Astrocyte (in vitro differentiated cells and primary cell): ENCODE measurements around the gene MEAK7. TPM values are rescaled to one million over a fixed set of nuclear protein-coding genes. Genes with fewer than 3 reads are reported as not detected.

Experiments used
- DNase-seq: peaks from one replicate; pipeline ENCODE4 v3.0.0-alpha.2; 2010; ENCODE audit warnings: low read depth
- FAIRE-seq: peaks from 2 replicates; lab custom pipeline; 2011; peaks lifted over from hg19 to GRCh38; lab: Jason Lieb, UNC
- H2AFZ ChIP-seq: 2 replicates; pipeline ENCODE4 v1.6.0; 2012; ENCODE audit warnings: low read depth, low read length, inconsistent platforms
- H3K27ac ChIP-seq: 2 replicates; pipeline ENCODE4 v1.5.1; 2011; ENCODE audit warnings: low read depth, low read length, inconsistent platforms
- H3K27me3 ChIP-seq: 2 replicates; pipeline ENCODE4 v1.6.0; 2011; ENCODE audit warnings: low read length, inconsistent platforms; ENCODE audit not compliant: insufficient read depth
- H3K36me3 ChIP-seq: 2 replicates; pipeline ENCODE4 v1.5.1; 2011; ENCODE audit warnings: low read length, inconsistent platforms; ENCODE audit not compliant: insufficient read depth
- H3K4me1 ChIP-seq: 2 replicates; pipeline ENCODE4 v1.5.1; 2011; ENCODE audit warnings: low read length, inconsistent platforms; ENCODE audit not compliant: insufficient read depth
- H3K4me2 ChIP-seq: 2 replicates; pipeline ENCODE4 v1.6.0; 2012; ENCODE audit warnings: low read length, inconsistent platforms
- H3K4me3 ChIP-seq: 2 replicates; pipeline ENCODE4 v1.5.1; 2011; ENCODE audit warnings: low read depth, mild to moderate bottlenecking, low read length, inconsistent platforms; ENCODE audit not compliant: insufficient read depth
- H3K79me2 ChIP-seq: 2 replicates; pipeline ENCODE4 v1.6.0; 2012; ENCODE audit warnings: mild to moderate bottlenecking, low read length, inconsistent platforms; ENCODE audit not compliant: insufficient read depth
- H3K9ac ChIP-seq: 2 replicates; pipeline ENCODE4 v1.6.0; 2012; ENCODE audit warnings: mild to moderate bottlenecking, low read length, inconsistent platforms
- H3K9me3 ChIP-seq: 2 replicates; pipeline ENCODE4 v1.5.1; 2012; ENCODE audit warnings: low read depth, mild to moderate bottlenecking, low read length, inconsistent platforms; ENCODE audit not compliant: insufficient read depth
- H4K20me1 ChIP-seq: 2 replicates; pipeline ENCODE4 v1.6.0; 2012; ENCODE audit warnings: low read length, inconsistent platforms; ENCODE audit not compliant: insufficient read depth
- H3K27ac Mint-ChIP-seq: one replicate; pipeline ENCODE4 v1.8.0; 2021; ENCODE audit warnings: mild to moderate bottlenecking, mixed read lengths; ENCODE audit not compliant: unreplicated experiment
- H3K27me3 Mint-ChIP-seq: one replicate; pipeline ENCODE4 v1.8.0; 2021; ENCODE audit warnings: low read depth, mixed read lengths; ENCODE audit not compliant: unreplicated experiment
- H3K36me3 Mint-ChIP-seq: one replicate; pipeline ENCODE4 v1.8.0; 2021; ENCODE audit warnings: low read depth, mixed read lengths; ENCODE audit not compliant: unreplicated experiment
- H3K4me1 Mint-ChIP-seq: one replicate; pipeline ENCODE4 v1.8.0; 2021; ENCODE audit warnings: low read depth, mixed read lengths; ENCODE audit not compliant: unreplicated experiment
- H3K4me3 Mint-ChIP-seq: one replicate; pipeline ENCODE4 v1.8.0; 2021; ENCODE audit warnings: mild to moderate bottlenecking, moderate library complexity, mixed read lengths; ENCODE audit not compliant: unreplicated experiment
- H3K9me3 Mint-ChIP-seq: one replicate; pipeline ENCODE4 v1.8.0; 2021; ENCODE audit warnings: mild to moderate bottlenecking, mixed read lengths; ENCODE audit not compliant: unreplicated experiment
- CTCF ChIP-seq: IDR thresholded peaks from 2 replicates; pipeline ENCODE4 v1.5.1; 2011; ENCODE audit warnings: low read depth, mild to moderate bottlenecking, inconsistent platforms, low read length, moderate library complexity; ENCODE audit not compliant: insufficient read depth
- EZH2 ChIP-seq: IDR thresholded peaks from 2 replicates; pipeline ENCODE4 v1.6.1; 2012; ENCODE audit warnings: mild to moderate bottlenecking, low read length, inconsistent platforms; ENCODE audit not compliant: insufficient read depth
- total RNA-seq: library from RNA; stranded (reverse); gene quantifications from 2 replicates; pipeline ENCODE4 v1.2.1, GENCODE V29; 2021

MEAK7 gene
- total RNA-seq, 1 donor from 2014 or later, result 41.3 TPM

GRCh38 chr16:84461029-84461412 lies 43.4 kb downstream of the MEAK7 start:
- Histone ChIP-seq H3K27me3 (no peaks in the 10 kb centered on the region), H3K9ac (no peak overlapping the region), H3K36me3 (no peaks in the 10 kb centered on the region), H4K20me1 (peaks cover 25% of the 10 kb centered on the region), H3K4me3 (no peak overlapping the region), H3K27ac (no peak overlapping the region), H3K9me3 (no peaks in the 10 kb centered on the region), H2AFZ (no peak overlapping the region), H3K79me2 (no peaks in the 10 kb centered on the region), H3K4me1 (no peaks in the 10 kb centered on the region), H3K4me2 (no peak overlapping the region)
- Mint-ChIP-seq H3K4me3 (no peak overlapping the region), H3K36me3 (peaks cover 39% of the 10 kb centered on the region), H3K9me3 (no peaks in the 10 kb centered on the region), H3K27me3 (no peaks in the 10 kb centered on the region), H3K4me1 (no peaks in the 10 kb centered on the region), H3K27ac (no peak overlapping the region)
- DNase-seq (no peak), FAIRE-seq (no peak)
- TF ChIP-seq EZH2, result no peak
- no peak for TF ChIP-seq CTCF

- Histone ChIP-seq H3K9me3 (no peaks in the 10 kb centered on the region), H3K4me3 (no peak overlapping the region), H3K4me2 (no peak overlapping the region), H3K79me2 (no peaks in the 10 kb centered on the region), H3K27me3 (no peaks in the 10 kb centered on the region), H3K36me3 (no peaks in the 10 kb centered on the region), H4K20me1 (peaks cover 25% of the 10 kb centered on the region), H2AFZ (no peak overlapping the region), H3K27ac (no peak overlapping the region), H3K4me1 (no peaks in the 10 kb centered on the region), H3K9ac (no peak overlapping the region)
- H3K27me3 Mint-ChIP-seq, result no peaks in the 10 kb centered on the region
- TF ChIP-seq CTCF (no peak), EZH2 (no peak)
- DNase-seq (no peak), FAIRE-seq (no peak)
- H3K4me3 Mint-ChIP-seq, result no peak overlapping the region
- H3K27ac Mint-ChIP-seq, result peak overlapping the region; percentile 53
- H3K4me1 Mint-ChIP-seq, result no peaks in the 10 kb centered on the region
- H3K9me3 Mint-ChIP-seq, result no peaks in the 10 kb centered on the region
- peaks cover 36% of the 10 kb centered on the region for H3K36me3 Mint-ChIP-seq
These were observed 43.9 kb downstream of the MEAK7 start for GRCh38 chr16:84460406-84461028.

- H3K36me3 ChIP-seq, result no peaks in the 10 kb centered on the region
- peaks cover 21% of the 10 kb centered on the region for H4K20me1 ChIP-seq
- H3K4me2 ChIP-seq, result no peak overlapping the region
- H3K36me3 Mint-ChIP-seq, result peaks cover 33% of the 10 kb centered on the region
- no peaks in the 10 kb centered on the region for H3K9me3 Mint-ChIP-seq
- no peaks in the 10 kb centered on the region for H3K27me3 Mint-ChIP-seq
- no peak for TF ChIP-seq CTCF
- no peak for TF ChIP-seq EZH2
- no peak overlapping the region for H3K4me3 Mint-ChIP-seq
- H3K27ac ChIP-seq, result no peak overlapping the region
- no peaks in the 10 kb centered on the region for H3K4me1 Mint-ChIP-seq
- FAIRE-seq, result no peak
- no peak overlapping the region for H2AFZ ChIP-seq
- no peak for DNase-seq
- H3K9me3 ChIP-seq, result no peaks in the 10 kb centered on the region
- H3K9ac ChIP-seq, result no peak overlapping the region
- no peak overlapping the region for H3K4me3 ChIP-seq
- no peaks in the 10 kb centered on the region for H3K4me1 ChIP-seq
- no peaks in the 10 kb centered on the region for H3K79me2 ChIP-seq
- no peak overlapping the region for H3K27ac Mint-ChIP-seq
- H3K27me3 ChIP-seq, result no peaks in the 10 kb centered on the region
These were observed 44.5 kb downstream of the MEAK7 start for GRCh38 chr16:84459941-84460405.
